ENCODE results near the gene SAV1.

DNA sequence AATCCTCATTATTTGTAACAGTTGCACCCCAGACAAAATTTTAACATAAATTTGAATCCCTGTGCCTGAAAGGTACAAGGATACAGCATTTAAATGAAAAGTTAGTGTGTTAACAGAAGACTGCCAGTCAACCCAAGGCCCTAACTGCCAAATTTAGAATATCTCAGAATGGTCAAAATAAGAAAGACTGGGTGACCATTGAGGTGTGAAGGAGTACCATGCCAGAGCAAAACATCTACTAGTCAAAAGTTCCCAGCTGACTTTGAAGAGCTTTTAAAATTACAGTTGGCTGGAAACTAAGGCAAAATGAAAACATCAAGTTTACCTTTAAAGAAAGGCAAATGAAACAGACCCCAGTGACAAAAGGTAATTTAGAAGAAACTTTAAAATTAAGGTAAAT lies 18.4 kb downstream of the SAV1 start:
- TF ChIP-seq, protein P1, sequence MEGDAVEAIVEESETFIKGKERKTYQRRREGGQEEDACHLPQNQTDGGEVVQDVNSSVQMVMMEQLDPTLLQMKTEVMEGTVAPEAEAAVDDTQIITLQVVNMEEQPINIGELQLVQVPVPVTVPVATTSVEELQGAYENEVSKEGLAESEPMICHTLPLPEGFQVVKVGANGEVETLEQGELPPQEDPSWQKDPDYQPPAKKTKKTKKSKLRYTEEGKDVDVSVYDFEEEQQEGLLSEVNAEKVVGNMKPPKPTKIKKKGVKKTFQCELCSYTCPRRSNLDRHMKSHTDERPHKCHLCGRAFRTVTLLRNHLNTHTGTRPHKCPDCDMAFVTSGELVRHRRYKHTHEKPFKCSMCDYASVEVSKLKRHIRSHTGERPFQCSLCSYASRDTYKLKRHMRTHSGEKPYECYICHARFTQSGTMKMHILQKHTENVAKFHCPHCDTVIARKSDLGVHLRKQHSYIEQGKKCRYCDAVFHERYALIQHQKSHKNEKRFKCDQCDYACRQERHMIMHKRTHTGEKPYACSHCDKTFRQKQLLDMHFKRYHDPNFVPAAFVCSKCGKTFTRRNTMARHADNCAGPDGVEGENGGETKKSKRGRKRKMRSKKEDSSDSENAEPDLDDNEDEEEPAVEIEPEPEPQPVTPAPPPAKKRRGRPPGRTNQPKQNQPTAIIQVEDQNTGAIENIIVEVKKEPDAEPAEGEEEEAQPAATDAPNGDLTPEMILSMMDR (IDR thresholded peaks at IDR 0.05) = no peak
- no peak for TF ChIP-seq POLR2A (IDR thresholded peaks at IDR 0.05)

Data from esophagus squamous epithelium (tissue), 4 donors.